ENCODE results near the gene FHIP1B. TPM values are rescaled to one million over a fixed set of nuclear protein-coding genes. Genes with fewer than 3 reads are reported as not detected.

The FHIP1B gene
- polyA plus RNA-seq, 3 donors: 53.2 to 75.5 (median 55.7) TPM

Other genes with a start within 250 kb of the FHIP1B start
- gene OR52L1, start 247.7 kb downstream of the FHIP1B start, polyA plus RNA-seq (ENCODE audit: insufficient read length in 3 of 3): not detected
- under 1 TPM; 0.04 to 0.09 (median 0.06) TPM for gene OR56A4, start 227.7 kb downstream of the FHIP1B start, polyA plus RNA-seq (ENCODE audit: insufficient read length in 3 of 3)
- under 1 TPM in 1 of 3 donors, not detected in 2; 0.03 TPM for gene OR56A1, start 203.9 kb downstream of the FHIP1B start, polyA plus RNA-seq (ENCODE audit: insufficient read length in 3 of 3)
- gene OR56B4, start 127.0 kb downstream of the FHIP1B start, polyA plus RNA-seq (ENCODE audit: insufficient read length in 3 of 3): under 1 TPM; 0.19 to 0.30 (median 0.22) TPM
- gene OR52B2, start 64.3 kb downstream of the FHIP1B start, polyA plus RNA-seq (ENCODE audit: insufficient read length in 3 of 3): not detected
- gene OR52W1, start 35.4 kb downstream of the FHIP1B start, polyA plus RNA-seq (ENCODE audit: insufficient read length in 3 of 3): under 1 TPM in 1 of 3 donors, not detected in 2; 0.22 TPM
- 1 to 10 TPM in 2 of 3 donors, under 1 TPM in 1; 0.78 to 2.1 (median 1.0) TPM for gene C11orf42, start 29.1 kb downstream of the FHIP1B start, polyA plus RNA-seq (ENCODE audit: insufficient read length in 3 of 3)
- gene CNGA4, start 4.5 kb upstream of the FHIP1B start, polyA plus RNA-seq (ENCODE audit: insufficient read length in 3 of 3): under 1 TPM; 0.24 to 0.42 (median 0.30) TPM
- gene CCKBR, start 25.2 kb upstream of the FHIP1B start, polyA plus RNA-seq (ENCODE audit: insufficient read length in 3 of 3): under 1 TPM; 0.36 to 0.80 (median 0.61) TPM
- 10 to 100 TPM; 10.3 to 19.8 (median 17.1) TPM for gene CAVIN3, start 85.9 kb upstream of the FHIP1B start, polyA plus RNA-seq (ENCODE audit: insufficient read length in 3 of 3)
- gene SMPD1, start 155.8 kb upstream of the FHIP1B start, polyA plus RNA-seq (ENCODE audit: insufficient read length in 3 of 3): 10 to 100 TPM; 27.9 to 35.1 (median 34.3) TPM
- 10 to 100 TPM; 53.4 to 61.1 (median 60.0) TPM for gene APBB1, start 184.5 kb upstream of the FHIP1B start, polyA plus RNA-seq (ENCODE audit: insufficient read length in 3 of 3)
- 1 to 10 TPM; 3.2 to 4.8 (median 4.2) TPM for gene HPX, start 206.4 kb upstream of the FHIP1B start, polyA plus RNA-seq (ENCODE audit: insufficient read length in 3 of 3)
- 10 to 100 TPM; 17.2 to 28.2 (median 25.1) TPM for gene TRIM3, start 239.3 kb upstream of the FHIP1B start, polyA plus RNA-seq (ENCODE audit: insufficient read length in 3 of 3)
- 10 to 100 TPM; 65.5 to 74.7 (median 72.5) TPM for gene ARFIP2, start 246.7 kb upstream of the FHIP1B start, polyA plus RNA-seq (ENCODE audit: insufficient read length in 3 of 3)
- 10 to 100 TPM; 36.6 to 42.1 (median 39.4) TPM for gene TIMM10B, start 246.9 kb upstream of the FHIP1B start, polyA plus RNA-seq (ENCODE audit: insufficient read length in 3 of 3)

All from renal cortex interstitium (tissue), 3 donors.